Parathyroid adenoma (tissue), 2 donors: ENCODE results near the gene C1RL.

Source experiments
- H2AFZ ChIP-seq: fragments of 300-600 bp; sonication (generic); one replicate; pipeline ENCODE4 v1.7.0; 2017; ENCODE audit warnings: antibody characterized with exemption, mild to moderate bottlenecking
- H3K27ac ChIP-seq: fragments of 300-600 bp; sonication (generic); one replicate; pipeline ENCODE4 v1.7.0; 2017
- H3K27me3 ChIP-seq: fragments of 300-600 bp; sonication (generic); one replicate; pipeline ENCODE4 v1.7.0; 2017; ENCODE audit warnings: low read length; ENCODE audit not compliant: control insufficient read depth, insufficient read depth
- H3K36me3 ChIP-seq: fragments of 300-600 bp; sonication (generic); one replicate; pipeline ENCODE4 v1.7.0; 2017; ENCODE audit warnings: low read length; ENCODE audit not compliant: control insufficient read depth, insufficient read depth
- H3K4me1 ChIP-seq: fragments of 300-600 bp; sonication (generic); one replicate; pipeline ENCODE4 v1.7.0; 2017; ENCODE audit warnings: control low read depth
- H3K4me2 ChIP-seq: fragments of 300-600 bp; sonication (generic); one replicate; pipeline ENCODE4 v1.7.0; 2017; ENCODE audit warnings: low read length
- H3K4me3 ChIP-seq: fragments of 300-600 bp; sonication (generic); one replicate; pipeline ENCODE4 v1.7.0; 2017; ENCODE audit warnings: low read depth, low read length
- H3K79me2 ChIP-seq: fragments of 300-600 bp; sonication (generic); one replicate; pipeline ENCODE4 v1.7.0; 2017; ENCODE audit warnings: control low read depth
- H3K9ac ChIP-seq: fragments of 300-600 bp; sonication (generic); one replicate; pipeline ENCODE4 v1.7.0; 2017; ENCODE audit warnings: mild to moderate bottlenecking
- H3K9me3 ChIP-seq: fragments of 300-600 bp; sonication (generic); one replicate; pipeline ENCODE4 v1.7.0; 2017; ENCODE audit warnings: low read length; ENCODE audit not compliant: control insufficient read depth
- TF ChIP-seq, protein P1 (sequence below): fragments of 300-600 bp; sonication (generic); IDR thresholded peaks from one replicate; pipeline ENCODE4 v1.7.0; 2017; ENCODE audit warnings: antibody characterized with exemption, mild to moderate bottlenecking
- donor health status: primary hyperparathyroidism.

The C1RL gene

GRCh38 chr12:7076493-7076892 is 32.5 kb downstream of the C1RL start:
- no peak overlapping the region for H3K9ac ChIP-seq
- H3K4me2 ChIP-seq = no peak overlapping the region
- no peaks in the 10 kb centered on the region for H3K9me3 ChIP-seq
- no peaks in the 10 kb centered on the region for H3K79me2 ChIP-seq
- no peak overlapping the region for H2AFZ ChIP-seq
- TF ChIP-seq, protein P1, sequence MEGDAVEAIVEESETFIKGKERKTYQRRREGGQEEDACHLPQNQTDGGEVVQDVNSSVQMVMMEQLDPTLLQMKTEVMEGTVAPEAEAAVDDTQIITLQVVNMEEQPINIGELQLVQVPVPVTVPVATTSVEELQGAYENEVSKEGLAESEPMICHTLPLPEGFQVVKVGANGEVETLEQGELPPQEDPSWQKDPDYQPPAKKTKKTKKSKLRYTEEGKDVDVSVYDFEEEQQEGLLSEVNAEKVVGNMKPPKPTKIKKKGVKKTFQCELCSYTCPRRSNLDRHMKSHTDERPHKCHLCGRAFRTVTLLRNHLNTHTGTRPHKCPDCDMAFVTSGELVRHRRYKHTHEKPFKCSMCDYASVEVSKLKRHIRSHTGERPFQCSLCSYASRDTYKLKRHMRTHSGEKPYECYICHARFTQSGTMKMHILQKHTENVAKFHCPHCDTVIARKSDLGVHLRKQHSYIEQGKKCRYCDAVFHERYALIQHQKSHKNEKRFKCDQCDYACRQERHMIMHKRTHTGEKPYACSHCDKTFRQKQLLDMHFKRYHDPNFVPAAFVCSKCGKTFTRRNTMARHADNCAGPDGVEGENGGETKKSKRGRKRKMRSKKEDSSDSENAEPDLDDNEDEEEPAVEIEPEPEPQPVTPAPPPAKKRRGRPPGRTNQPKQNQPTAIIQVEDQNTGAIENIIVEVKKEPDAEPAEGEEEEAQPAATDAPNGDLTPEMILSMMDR = no peak
- no peaks in the 10 kb centered on the region for H3K27me3 ChIP-seq
- no peak overlapping the region for H3K27ac ChIP-seq
- no peaks in the 10 kb centered on the region for H3K4me1 ChIP-seq
- no peak overlapping the region for H3K4me3 ChIP-seq
- H3K36me3 ChIP-seq = no peaks in the 10 kb centered on the region

- no peak overlapping the region for H3K4me2 ChIP-seq
Measured at GRCh38 chr12:7075939-7076338, 33.1 kb downstream of the C1RL start.

GRCh38 chr12:7075518-7075917 is 33.5 kb downstream of the C1RL start:
- Histone ChIP-seq H3K79me2 (no peaks in the 10 kb centered on the region), H3K9ac (no peak overlapping the region), H3K27ac (no peak overlapping the region), H3K9me3 (no peaks in the 10 kb centered on the region), H3K27me3 (no peaks in the 10 kb centered on the region), H3K4me1 (no peaks in the 10 kb centered on the region), H3K36me3 (no peaks in the 10 kb centered on the region), H3K4me2 (no peak overlapping the region), H3K4me3 (no peak overlapping the region), H2AFZ (no peak overlapping the region)
- TF ChIP-seq, protein P1 = no peak

More at GRCh38 chr12:7075939-7076338, 33.1 kb downstream of the C1RL start:
- Histone ChIP-seq H3K4me3 (no peak overlapping the region), H3K79me2 (no peaks in the 10 kb centered on the region), H3K4me1 (no peaks in the 10 kb centered on the region), H3K9me3 (no peaks in the 10 kb centered on the region), H3K36me3 (no peaks in the 10 kb centered on the region), H3K27me3 (no peaks in the 10 kb centered on the region), H3K9ac (no peak overlapping the region), H3K27ac (no peak overlapping the region), H2AFZ (no peak overlapping the region)
- TF ChIP-seq, protein P1 = no peak

DNA sequence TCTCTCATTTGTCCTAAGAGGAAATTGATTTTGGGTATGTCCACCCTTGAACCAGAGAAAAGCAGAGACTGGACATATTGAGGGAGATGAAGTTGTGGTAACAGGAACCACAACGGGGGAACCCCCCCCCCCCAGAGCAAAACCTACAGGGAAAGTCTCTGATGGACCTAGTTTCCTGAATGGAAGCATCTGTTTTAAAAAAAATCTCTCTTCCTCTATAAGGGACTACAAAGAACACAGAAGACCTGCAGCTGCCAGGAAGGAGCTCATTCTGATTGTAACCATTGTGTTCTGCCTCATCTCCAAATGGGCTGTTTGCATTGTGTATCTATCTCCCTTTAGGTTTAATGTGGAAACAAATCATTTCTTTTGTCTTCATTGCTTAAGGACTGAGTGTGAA is 35.1 kb downstream of the C1RL start:
- Histone ChIP-seq H3K4me1 (no peaks in the 10 kb centered on the region), H3K36me3 (no peaks in the 10 kb centered on the region), H3K79me2 (no peaks in the 10 kb centered on the region), H3K27ac (no peak overlapping the region), H2AFZ (no peak overlapping the region), H3K9me3 (no peaks in the 10 kb centered on the region), H3K27me3 (no peaks in the 10 kb centered on the region), H3K4me2 (no peak overlapping the region), H3K9ac (no peak overlapping the region), H3K4me3 (no peak overlapping the region)
- TF ChIP-seq, protein P1 = no peak

GRCh38 chr12:7072554-7072953 is 36.5 kb downstream of the C1RL start:
- H3K9ac ChIP-seq = no peak overlapping the region

More at GRCh38 chr12:7072554-7072953, 36.5 kb downstream of the C1RL start:
- no peak overlapping the region for H3K4me2 ChIP-seq
- no peaks in the 10 kb centered on the region for H3K36me3 ChIP-seq
- no peaks in the 10 kb centered on the region for H3K9me3 ChIP-seq
- no peak overlapping the region for H3K4me3 ChIP-seq
- H3K27me3 ChIP-seq = no peaks in the 10 kb centered on the region
- no peak overlapping the region for H3K27ac ChIP-seq
- H3K79me2 ChIP-seq = no peaks in the 10 kb centered on the region
- H2AFZ ChIP-seq = no peak overlapping the region
- no peaks in the 10 kb centered on the region for H3K4me1 ChIP-seq
- TF ChIP-seq, protein P1 = no peak
